A673 (cell line): ENCODE results near the gene DAB2IP. TPM values are rescaled to one million over a fixed set of nuclear protein-coding genes. Genes with fewer than 3 reads are reported as not detected.
A peak's percentile ranks its signal among the peaks of the same experiment; 100 is the strongest.

Experiments
- BruUV-seq: library from RNA; stranded (reverse); fragments of 400-500 nt; replicated peaks from 2 replicates; lab custom pipeline; 2021; lab: Mats Ljungman, UMichigan
- CTCF ChIA-PET: fragments of 300-600 bp; sonication (Branson Sonifier 250); formaldehyde crosslinking; loops from one replicate; lab custom pipeline; 2022; ENCODE audit warnings: antibody characterized with exemption; lab: Charles Lee
- POLR2A ChIA-PET: fragments of 300-600 bp; sonication (Branson Sonifier 250); formaldehyde crosslinking; loops from one replicate; lab custom pipeline; 2022; ENCODE audit warnings: antibody characterized with exemption; ENCODE audit not compliant: low non-redundant PET; lab: Charles Lee
- DNase-seq: peaks from one replicate; pipeline ENCODE4 v3.0.0-alpha.2; 2015; ENCODE audit warnings: low spot score
- H3K27ac ChIP-seq: fragments of 200-600 bp; sonication (generic); 2 replicates; pipeline ENCODE4 v1.5.1; 2016; ENCODE audit warnings: mixed run types, low read depth, mild to moderate bottlenecking, mixed read lengths, antibody characterized with exemption, low read length; ENCODE audit not compliant: poor library complexity, severe bottlenecking
- H3K27me3 ChIP-seq: fragments of 200-600 bp; sonication (generic); replicated peaks from 2 replicates; pipeline ENCODE4 v1.6.1; 2017; ENCODE audit warnings: mixed run types, low read depth, mild to moderate bottlenecking, mixed read lengths, antibody characterized with exemption, low read length; ENCODE audit not compliant: insufficient read depth, poor library complexity
- H3K36me3 ChIP-seq: fragments of 200-600 bp; sonication (generic); 2 replicates; pipeline ENCODE4 v1.6.1; 2016; ENCODE audit warnings: mixed run types, mild to moderate bottlenecking, mixed read lengths, antibody characterized with exemption, low read length; ENCODE audit not compliant: insufficient read depth, poor library complexity, severe bottlenecking
- H3K4me1 ChIP-seq: fragments of 200-600 bp; sonication (generic); 2 replicates; pipeline ENCODE4 v1.6.1; 2017; ENCODE audit warnings: mixed run types, mild to moderate bottlenecking, mixed read lengths, antibody characterized with exemption, low read length; ENCODE audit not compliant: insufficient read depth, poor library complexity, severe bottlenecking
- H3K4me3 ChIP-seq: fragments of 200-600 bp; sonication (generic); 2 replicates; pipeline ENCODE4 v1.5.1; 2016; ENCODE audit warnings: low read depth, mixed run types, mild to moderate bottlenecking, mixed read lengths, low read length; ENCODE audit not compliant: poor library complexity, severe bottlenecking
- H3K9me3 ChIP-seq: fragments of 200-600 bp; sonication (generic); 2 replicates; pipeline ENCODE4 v1.6.1; 2016; ENCODE audit warnings: mixed run types, low read depth, mild to moderate bottlenecking, mixed read lengths, antibody characterized with exemption, low read length; ENCODE audit not compliant: poor library complexity, severe bottlenecking
- EZH2 ChIP-seq: fragments of 200-600 bp; sonication (generic); IDR thresholded peaks from 2 replicates; pipeline ENCODE4 v1.6.1; 2017; ENCODE audit warnings: borderline replicate concordance, low read depth, mild to moderate bottlenecking, mixed read lengths, antibody characterized with exemption, low read length; ENCODE audit not compliant: poor library complexity, severe bottlenecking
- intact Hi-C: fragments of 100-400 bp; cut with micrococcal nuclease; formaldehyde crosslinking; loops from one replicate; pipeline ENCODE4 v1.10.0; 2022; ENCODE audit not compliant: unreplicated experiment
- total RNA-seq: library from RNA; stranded (reverse); gene quantifications from 2 replicates; pipeline ENCODE4 v1.2.3, GENCODE V29; 2021
- TF ChIP-seq, protein P1 (sequence below): fragments of 300-800, 200-600 bp; sonication (generic); conservative IDR thresholded peaks from 2 replicates; pipeline ENCODE4 v1.5.1; 2017; ENCODE audit warnings: low read depth, mild to moderate bottlenecking, antibody characterized with exemption, low read length, moderate library complexity, mixed read lengths

DAB2IP gene
- total RNA-seq, 1 experiment from 2014 or later, result 34.5 TPM

DNA sequence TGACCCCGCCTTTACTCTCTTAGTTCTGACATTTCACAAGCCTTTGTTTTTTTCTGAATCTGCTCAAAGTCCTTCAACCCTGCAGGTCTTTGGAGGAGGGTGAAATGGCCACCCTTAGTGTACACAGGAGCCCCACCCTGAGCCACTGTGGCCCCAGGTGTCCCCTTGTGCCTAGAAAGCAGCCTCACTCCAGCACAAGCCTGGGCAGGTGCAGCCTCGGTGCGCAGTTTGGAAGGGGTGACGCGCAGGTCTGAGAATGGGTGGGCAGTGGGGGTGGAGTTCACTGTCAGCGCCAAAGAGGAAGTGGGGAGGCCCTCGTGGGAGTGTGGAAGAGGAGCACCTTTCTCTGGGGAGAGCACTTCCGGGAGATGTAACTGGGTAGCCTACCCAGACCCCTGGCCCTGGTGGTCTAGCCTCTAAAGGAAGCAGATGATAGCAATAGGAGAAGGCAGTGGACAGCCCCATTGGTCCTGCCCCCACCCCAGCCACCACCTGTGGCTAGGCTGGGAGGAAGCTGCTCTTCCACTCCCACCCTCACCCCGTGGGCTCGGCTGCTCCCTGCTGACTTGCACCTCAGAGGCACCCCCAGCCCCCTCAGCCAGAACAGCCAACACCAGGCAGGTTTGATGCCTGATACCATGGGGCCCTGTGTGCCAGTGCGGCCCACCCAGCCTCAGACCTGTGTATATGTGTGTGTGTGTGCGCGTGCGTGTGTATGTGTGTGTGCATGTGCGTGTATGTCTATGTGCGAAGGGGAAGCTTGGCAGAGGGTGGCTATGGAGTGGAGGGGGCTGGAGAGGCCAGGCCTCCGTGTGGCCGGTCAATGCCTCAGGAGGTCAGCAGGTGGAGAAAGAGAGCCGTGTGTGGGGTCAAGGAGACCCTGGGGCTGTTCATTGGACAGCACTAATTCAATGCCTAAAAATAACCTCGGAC lies 16.8 kb upstream of the DAB2IP start:
- TF ChIP-seq EZH2, result no peak
- TF ChIP-seq, protein P1, sequence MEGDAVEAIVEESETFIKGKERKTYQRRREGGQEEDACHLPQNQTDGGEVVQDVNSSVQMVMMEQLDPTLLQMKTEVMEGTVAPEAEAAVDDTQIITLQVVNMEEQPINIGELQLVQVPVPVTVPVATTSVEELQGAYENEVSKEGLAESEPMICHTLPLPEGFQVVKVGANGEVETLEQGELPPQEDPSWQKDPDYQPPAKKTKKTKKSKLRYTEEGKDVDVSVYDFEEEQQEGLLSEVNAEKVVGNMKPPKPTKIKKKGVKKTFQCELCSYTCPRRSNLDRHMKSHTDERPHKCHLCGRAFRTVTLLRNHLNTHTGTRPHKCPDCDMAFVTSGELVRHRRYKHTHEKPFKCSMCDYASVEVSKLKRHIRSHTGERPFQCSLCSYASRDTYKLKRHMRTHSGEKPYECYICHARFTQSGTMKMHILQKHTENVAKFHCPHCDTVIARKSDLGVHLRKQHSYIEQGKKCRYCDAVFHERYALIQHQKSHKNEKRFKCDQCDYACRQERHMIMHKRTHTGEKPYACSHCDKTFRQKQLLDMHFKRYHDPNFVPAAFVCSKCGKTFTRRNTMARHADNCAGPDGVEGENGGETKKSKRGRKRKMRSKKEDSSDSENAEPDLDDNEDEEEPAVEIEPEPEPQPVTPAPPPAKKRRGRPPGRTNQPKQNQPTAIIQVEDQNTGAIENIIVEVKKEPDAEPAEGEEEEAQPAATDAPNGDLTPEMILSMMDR, result peak; percentile 34; the same call in 1 of the 2 replicates
- intact Hi-C loops, result loop anchor here (5.0 kb wide), 1 partner anchor 358 kb away; no protein-coding TSS in a partner anchor
- H3K4me3 ChIP-seq, result no peak overlapping the region
- H3K9me3 ChIP-seq, result no peaks in the 10 kb centered on the region
- no peaks in the 10 kb centered on the region for H3K4me1 ChIP-seq
- BruUV-seq, result no TSS peak
- no peaks in the 10 kb centered on the region for H3K27me3 ChIP-seq
- ChIA-PET POLR2A (no interaction called here), CTCF (interaction anchor here (0.7 kb wide), 1 partner anchor 93 kb away, joined by 3 read pairs; no protein-coding TSS in a partner anchor)
- no peak overlapping the region for H3K27ac ChIP-seq
- no peaks in the 10 kb centered on the region for H3K36me3 ChIP-seq
- no peak for DNase-seq

DNA sequence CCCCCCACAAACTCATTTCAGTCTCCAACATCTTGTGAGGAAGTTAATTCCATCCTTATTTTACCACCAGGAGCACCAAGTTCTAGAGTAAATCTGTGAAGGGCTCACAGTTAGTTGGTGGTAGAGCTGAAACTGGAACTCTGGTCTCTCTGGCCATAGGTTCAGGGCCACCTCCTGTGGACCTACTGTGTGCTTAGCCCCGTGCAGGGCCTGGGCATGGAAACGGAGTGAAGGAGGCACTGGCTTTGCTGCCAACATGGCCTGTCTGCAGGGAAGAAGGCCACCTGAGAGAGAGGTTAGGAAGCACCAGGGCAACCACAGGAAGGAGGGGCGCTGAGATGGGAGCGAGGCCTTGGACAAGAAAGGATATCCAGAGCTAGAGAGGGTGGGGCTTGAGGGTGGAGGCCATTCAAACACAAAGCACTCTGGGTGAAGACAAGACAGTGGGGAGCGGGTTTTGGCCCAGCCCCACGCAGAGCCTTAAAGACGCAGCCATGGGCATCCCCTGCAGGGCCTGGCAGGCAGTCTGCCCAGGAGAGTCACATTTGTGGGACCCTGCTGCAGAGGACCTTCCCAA lies 16.0 kb upstream of the DAB2IP start:
- no peak for DNase-seq
- H3K27me3 ChIP-seq, result no peaks in the 10 kb centered on the region
- CTCF ChIA-PET, result interaction anchor here (0.7 kb wide), 1 partner anchor 94 kb away, joined by 3 read pairs; no protein-coding TSS in a partner anchor
- no peaks in the 10 kb centered on the region for H3K36me3 ChIP-seq
- no peak for TF ChIP-seq EZH2
- TF ChIP-seq, protein P1, result no peak
- no peak overlapping the region for H3K27ac ChIP-seq
- no peaks in the 10 kb centered on the region for H3K9me3 ChIP-seq
- POLR2A ChIA-PET, result no interaction called here
- H3K4me3 ChIP-seq, result no peak overlapping the region
- BruUV-seq, result no TSS peak
- no peaks in the 10 kb centered on the region for H3K4me1 ChIP-seq
- intact Hi-C loops, result loop anchor here (5.0 kb wide), 1 partner anchor 357 kb away; no protein-coding TSS in a partner anchor

DNA sequence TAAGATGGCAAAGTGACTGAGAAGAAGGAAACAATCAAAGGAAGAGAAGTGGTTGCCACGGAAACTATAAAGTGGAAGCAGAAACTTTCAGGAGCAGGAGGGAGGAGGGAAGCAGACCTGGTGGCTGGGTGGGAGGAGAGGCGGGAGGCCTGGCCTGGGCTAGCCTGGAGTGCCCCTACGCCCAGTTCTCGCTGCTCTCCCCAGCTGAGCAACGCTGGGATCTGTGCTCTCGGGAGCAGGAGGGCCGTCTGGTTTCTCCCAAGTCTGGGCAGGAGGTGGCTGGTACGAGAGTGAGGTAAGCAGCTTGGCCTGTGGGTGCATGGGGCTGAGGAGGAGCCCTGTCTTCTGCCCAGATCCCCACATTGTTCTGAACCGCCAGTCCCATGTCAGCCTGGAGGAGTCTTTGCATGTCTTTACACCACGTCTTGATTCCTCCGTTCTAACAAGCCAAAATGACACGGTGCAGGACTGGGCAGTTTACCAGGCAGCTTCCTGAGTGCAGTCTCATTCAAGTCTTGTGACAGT lies 15.0 kb upstream of the DAB2IP start:
- no peaks in the 10 kb centered on the region for H3K27me3 ChIP-seq
- TF ChIP-seq EZH2, result no peak
- TF ChIP-seq, protein P1, result no peak
- ChIA-PET POLR2A (no interaction called here), CTCF (no interaction called here)
- no peak for DNase-seq
- no peaks in the 10 kb centered on the region for H3K36me3 ChIP-seq
- H3K27ac ChIP-seq, result no peak overlapping the region
- no peaks in the 10 kb centered on the region for H3K9me3 ChIP-seq
- H3K4me3 ChIP-seq, result no peak overlapping the region
- BruUV-seq, result no TSS peak
- intact Hi-C loops, result loop anchor here (5.0 kb wide), 1 partner anchor 356 kb away; no protein-coding TSS in a partner anchor
- no peaks in the 10 kb centered on the region for H3K4me1 ChIP-seq
